NCI-H82 (cell line): ENCODE data around the gene TMEM81.

Experiments
- DNase-seq: peaks from one replicate; lab custom pipeline; 2025; lab: John Stamatoyannopoulos, UW

Gene TMEM81

DNA sequence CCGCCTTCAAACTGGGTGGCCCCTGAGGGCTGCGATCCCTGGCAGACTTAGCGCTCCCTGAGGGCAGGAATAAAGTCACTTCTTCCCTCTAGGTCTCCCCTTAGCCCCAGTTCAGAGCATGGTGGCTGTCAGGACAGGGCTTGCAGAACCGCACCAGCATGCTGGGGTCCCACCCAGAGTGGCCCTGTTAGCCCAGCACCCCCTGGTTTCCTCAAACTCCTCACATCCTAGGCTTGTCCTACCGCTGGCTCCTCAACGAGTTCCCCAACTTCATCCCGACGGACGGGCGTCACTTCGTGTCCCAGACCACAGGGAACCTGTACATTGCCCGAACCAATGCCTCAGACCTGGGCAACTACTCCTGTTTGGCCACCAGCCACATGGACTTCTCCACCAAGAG is 25.4 kb downstream of the TMEM81 start:
- DNase-seq, result no peak

GRCh38 chr1:205057808-205058575 is 26.3 kb downstream of the TMEM81 start:
- no peak for DNase-seq

DNA sequence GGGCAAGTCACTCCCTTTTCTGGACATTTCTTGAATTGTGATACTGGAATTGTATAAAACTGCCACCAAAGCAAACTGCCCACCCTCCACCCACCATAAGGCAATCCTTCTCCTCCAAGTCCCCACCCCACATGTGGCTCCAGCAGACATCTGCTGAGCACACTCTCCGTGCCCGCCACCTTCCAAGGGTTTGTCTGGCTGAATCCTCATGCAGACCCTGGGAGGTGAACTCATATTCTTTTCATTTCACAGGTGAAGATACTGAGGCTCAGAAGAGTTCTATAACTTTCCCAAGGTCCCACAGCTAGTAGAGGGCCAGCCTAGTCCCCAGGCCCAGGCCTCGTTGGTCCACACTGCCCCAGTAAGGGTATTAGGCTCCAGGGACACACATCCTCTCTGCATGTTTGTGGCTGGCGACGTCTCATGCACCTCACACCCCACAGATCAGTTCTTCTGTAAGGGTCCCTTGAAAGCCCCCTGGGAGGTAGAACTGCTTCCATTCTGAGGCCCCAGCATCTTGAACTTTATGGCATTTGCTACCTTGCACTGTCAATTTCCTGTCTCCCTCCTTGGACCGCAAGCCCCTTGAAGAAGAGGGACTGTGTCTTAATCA is 27.2 kb downstream of the TMEM81 start:
- DNase-seq, result no peak

DNA sequence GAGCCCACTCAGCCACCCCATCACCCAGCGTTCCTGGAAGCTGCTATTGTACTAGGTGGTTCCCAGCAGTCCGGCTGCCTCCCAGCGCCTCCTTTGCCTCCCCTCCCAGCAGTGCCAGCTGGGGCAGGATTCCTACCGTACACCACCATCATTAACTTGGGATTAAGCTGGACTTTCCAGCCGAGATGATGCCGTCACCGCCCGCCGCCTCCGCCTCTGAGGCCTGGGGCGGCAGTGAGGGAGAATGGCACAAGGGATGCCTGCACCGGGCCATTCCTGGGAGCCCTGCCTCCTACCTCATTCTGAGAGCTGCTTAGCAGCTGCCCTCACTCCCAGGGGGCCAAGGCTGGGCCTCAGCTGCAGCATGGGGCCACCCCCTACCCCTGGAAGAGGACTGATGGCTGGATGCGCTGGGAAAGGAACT is 28.1 kb downstream of the TMEM81 start:
- peak; percentile 97 for DNase-seq

DNA sequence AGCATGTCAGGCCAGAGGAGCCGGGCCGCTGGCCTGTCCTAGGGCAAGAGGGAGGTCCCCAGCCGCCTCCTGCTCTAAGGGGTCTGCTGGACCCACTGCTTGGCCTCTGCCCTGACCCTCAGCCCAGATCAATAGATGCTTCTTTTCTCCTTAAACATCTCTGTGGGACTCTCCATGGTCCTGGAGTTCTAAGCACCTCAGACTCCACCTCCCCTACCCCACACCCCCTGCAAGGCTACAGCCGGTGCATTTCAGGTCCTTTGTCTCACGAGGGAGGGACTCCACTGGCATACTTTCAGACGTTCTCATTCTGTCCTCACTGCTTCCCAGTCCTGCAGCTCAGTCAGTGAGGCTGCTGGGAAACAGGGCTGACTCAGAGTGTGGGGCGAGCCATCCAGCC is 30.2 kb downstream of the TMEM81 start:
- DNase-seq, result no peak

GRCh38 chr1:205053296-205053695 is 31.0 kb downstream of the TMEM81 start:
- no peak for DNase-seq

DNA sequence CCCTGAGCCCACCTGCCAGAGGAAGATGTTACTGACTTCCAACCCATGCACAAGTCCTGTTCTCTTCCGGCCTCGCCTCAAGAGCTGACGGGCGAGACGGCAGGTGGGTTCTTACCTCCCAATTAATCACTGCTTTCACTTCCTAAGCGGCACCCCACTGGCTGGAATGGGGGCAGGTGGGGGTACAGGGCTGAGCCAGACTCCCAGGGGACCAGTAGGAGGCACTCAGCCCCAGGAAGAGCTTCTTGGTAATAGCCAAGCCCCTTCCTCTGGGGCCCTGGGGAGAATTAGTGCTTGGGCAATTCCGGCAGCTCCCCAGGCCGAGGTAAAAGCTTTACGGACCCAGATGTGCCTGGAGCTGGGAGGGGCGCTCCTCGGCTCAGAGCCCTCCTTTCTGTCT is 31.6 kb downstream of the TMEM81 start:
- peak; percentile 73 for DNase-seq

GRCh38 chr1:205049479-205049878 is 34.8 kb downstream of the TMEM81 start:
- DNase-seq, result no peak

GRCh38 chr1:205048382-205048781 is 35.9 kb downstream of the TMEM81 start:
- DNase-seq, result peak; percentile 44

- no peak for DNase-seq
Observed at GRCh38 chr1:205047764-205048231, 36.5 kb downstream of the TMEM81 start.

- peak; percentile 35 for DNase-seq
Observed at GRCh38 chr1:205046870-205047269, 37.4 kb downstream of the TMEM81 start.

- no peak for DNase-seq
Observed at GRCh38 chr1:205045146-205045545, 39.1 kb downstream of the TMEM81 start.

DNA sequence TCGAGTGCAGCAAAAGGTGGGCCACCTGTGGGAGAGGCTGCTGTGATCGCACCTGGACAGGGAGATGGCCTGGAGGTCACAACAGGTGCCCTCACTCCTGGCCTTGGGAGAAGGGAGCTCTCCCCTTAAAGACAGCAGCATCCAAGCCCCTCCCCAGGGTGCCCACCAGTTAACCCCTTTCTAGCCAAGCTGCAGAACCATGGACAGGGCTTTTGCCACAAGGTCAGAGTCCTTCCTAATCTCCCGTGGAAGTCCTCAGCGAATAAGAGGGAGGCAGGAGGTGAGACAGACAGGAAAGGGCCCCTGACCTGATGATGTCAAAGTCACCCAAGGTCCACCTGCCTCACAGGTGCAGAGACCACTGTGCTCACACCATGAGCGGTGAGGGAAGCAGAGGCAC is 39.5 kb downstream of the TMEM81 start:
- DNase-seq, result no peak

- no peak for DNase-seq
Observed at GRCh38 chr1:205043866-205044265, 40.4 kb downstream of the TMEM81 start.

DNA sequence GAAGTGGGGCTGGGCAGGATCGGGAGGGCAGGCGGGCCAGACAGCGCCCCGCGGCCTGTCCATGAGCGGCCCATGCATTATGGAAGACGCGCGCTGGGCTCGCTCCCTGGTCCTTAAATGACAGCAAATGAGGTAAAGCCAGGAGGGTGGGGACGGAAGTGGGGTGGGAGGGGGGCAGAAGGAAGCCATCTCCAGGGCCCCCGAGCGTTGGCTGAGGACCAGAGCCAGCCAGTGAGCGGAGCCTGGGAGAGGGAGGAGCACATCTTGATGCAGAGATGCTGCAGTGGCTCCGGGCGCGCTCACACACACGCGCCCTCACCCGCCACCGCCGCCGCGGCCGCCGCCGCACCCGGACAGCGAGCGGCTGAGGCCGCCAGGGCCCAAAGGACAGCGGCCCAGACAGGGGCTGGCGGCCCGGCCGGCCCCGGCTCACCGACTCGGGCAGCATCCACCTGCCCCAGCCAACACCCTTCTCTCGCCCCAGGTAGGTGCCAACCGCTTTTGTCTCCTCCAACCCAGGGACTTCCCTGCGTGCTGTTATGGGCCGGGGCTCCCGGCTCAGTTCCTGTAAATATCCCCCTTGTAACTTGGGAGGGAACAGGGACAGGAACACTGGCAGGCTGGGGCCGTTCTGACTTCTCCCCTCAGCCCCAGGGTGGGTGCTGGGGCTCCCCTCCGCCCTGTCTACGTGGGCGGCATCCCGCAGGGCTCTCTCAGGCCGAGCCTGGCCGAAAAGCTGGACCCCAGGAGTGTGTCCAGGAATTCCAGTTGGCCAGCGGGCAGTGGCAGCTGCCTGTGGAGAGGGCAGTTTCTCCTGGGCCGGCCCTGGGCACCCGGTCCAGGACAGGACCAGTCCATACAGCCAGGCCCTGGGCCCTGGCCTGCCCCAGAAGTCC is 41.1 kb downstream of the TMEM81 start, which contains the start of gene CNTN2:
TSS of gene CNTN2 (plus strand) at position 302 of the 896 bp plus-strand sequence. CDS start 9,974 bp downstream, outside the sequence.
- DNase-seq, result peak; percentile 52

GRCh38 chr1:205041998-205042910 is 42.0 kb downstream of the TMEM81 start:
- DNase-seq, result peak; percentile 81

DNA sequence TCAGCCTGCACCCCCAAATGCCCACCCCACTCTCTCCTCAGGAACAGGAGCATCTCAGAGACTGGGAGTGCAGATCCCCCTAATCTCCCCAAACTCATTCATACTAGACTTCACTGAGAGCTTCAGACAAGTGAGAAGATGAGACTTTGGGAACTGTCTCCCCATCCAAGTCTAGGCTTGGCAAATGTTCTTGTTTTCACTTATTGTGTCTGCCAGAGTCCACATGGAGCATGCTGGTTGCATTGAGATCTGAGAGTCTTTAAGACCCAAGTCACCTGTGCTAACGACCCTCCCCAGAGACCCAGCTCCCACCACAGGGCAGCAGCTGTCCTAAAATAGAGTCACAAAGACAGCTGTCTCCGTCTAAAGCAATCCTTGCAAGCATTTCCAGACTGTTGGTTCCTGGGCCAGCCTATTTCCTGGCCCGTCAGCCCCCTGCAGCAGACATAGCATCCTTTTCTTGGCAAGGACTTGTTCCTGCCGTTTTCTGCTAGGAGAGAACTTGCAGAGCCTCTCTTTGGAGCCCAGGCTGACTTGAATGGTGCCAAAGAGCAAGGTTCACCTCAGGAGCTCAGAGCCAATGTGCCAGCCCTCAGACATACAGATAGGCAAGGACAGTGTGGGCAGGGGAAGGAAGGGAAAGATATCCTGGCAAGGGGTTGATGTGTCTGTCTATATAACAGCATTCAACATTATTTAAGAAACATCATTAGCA is 43.1 kb downstream of the TMEM81 start:
- DNase-seq, result peak; percentile 51

- no peak for DNase-seq
Observed at GRCh38 chr1:205038132-205038786, 46.0 kb downstream of the TMEM81 start.

- no peak for DNase-seq
Observed at GRCh38 chr1:205037539-205037938, 46.7 kb downstream of the TMEM81 start.
